Activated CD4-positive, alpha-beta T cell treated with anti-CD3 and anti-CD28 coated beads for 1 hour (primary cell): ENCODE data around the gene CLEC4G.

ENCODE experiments used
- DNase-seq: peaks from one replicate; pipeline ENCODE4 v3.0.0-alpha.2; 2020

CLEC4G gene

GRCh38 chr19:7720351-7720750 is 11.6 kb downstream of the CLEC4G start:
- no peak for DNase-seq

- DNase-seq = no peak
Measured at GRCh38 chr19:7718668-7719067, 13.2 kb downstream of the CLEC4G start.

GRCh38 chr19:7716762-7717161 is 15.1 kb downstream of the CLEC4G start:
- no peak for DNase-seq

- no peak for DNase-seq
Measured at GRCh38 chr19:7715671-7716070, 16.2 kb downstream of the CLEC4G start.

- no peak for DNase-seq
Measured at GRCh38 chr19:7710616-7711015, 21.3 kb downstream of the CLEC4G start.

GRCh38 chr19:7709932-7710460 is 21.9 kb downstream of the CLEC4G start:
- DNase-seq = no peak

GRCh38 chr19:7706955-7707456 is 24.9 kb downstream of the CLEC4G start:
- DNase-seq = no peak

GRCh38 chr19:7706188-7706954 is 25.5 kb downstream of the CLEC4G start:
- DNase-seq = no peak

- DNase-seq = peak; percentile 55
Measured at GRCh38 chr19:7705387-7706187, 26.3 kb downstream of the CLEC4G start.

GRCh38 chr19:7704280-7705060 is 27.4 kb downstream of the CLEC4G start:
- DNase-seq = no peak

GRCh38 chr19:7703332-7703731 is 28.6 kb downstream of the CLEC4G start:
- no peak for DNase-seq

GRCh38 chr19:7701654-7702457 is 30.1 kb downstream of the CLEC4G start, which contains the start of gene FCER2:
Gene FCER2, minus strand, starts transcription at chr19:7702131. Its CDS starts 2,371 bp downstream, at chr19:7699760.
- DNase-seq = no peak

- no peak for DNase-seq
Measured at GRCh38 chr19:7701049-7701653, 30.8 kb downstream of the CLEC4G start.

- no peak for DNase-seq
Measured at GRCh38 chr19:7699417-7700401, 32.2 kb downstream of the CLEC4G start.

GRCh38 chr19:7699003-7699402 is 32.9 kb downstream of the CLEC4G start:
- DNase-seq = no peak

- no peak for DNase-seq
Measured at GRCh38 chr19:7698583-7698982, 33.3 kb downstream of the CLEC4G start.

- no peak for DNase-seq
Measured at GRCh38 chr19:7697721-7698287, 34.1 kb downstream of the CLEC4G start.

- DNase-seq = no peak
Measured at GRCh38 chr19:7694499-7694898, 37.4 kb downstream of the CLEC4G start.

GRCh38 chr19:7692417-7693088 is 39.4 kb downstream of the CLEC4G start:
- DNase-seq = no peak
